ENCODE results near the gene TBC1D22A.
"Not testable (repeated sequence)": the region's sequence is repeated elsewhere in the genome, so short reads cannot be mapped to it uniquely, and the experiment has no call there.

TBC1D22A gene

DNA sequence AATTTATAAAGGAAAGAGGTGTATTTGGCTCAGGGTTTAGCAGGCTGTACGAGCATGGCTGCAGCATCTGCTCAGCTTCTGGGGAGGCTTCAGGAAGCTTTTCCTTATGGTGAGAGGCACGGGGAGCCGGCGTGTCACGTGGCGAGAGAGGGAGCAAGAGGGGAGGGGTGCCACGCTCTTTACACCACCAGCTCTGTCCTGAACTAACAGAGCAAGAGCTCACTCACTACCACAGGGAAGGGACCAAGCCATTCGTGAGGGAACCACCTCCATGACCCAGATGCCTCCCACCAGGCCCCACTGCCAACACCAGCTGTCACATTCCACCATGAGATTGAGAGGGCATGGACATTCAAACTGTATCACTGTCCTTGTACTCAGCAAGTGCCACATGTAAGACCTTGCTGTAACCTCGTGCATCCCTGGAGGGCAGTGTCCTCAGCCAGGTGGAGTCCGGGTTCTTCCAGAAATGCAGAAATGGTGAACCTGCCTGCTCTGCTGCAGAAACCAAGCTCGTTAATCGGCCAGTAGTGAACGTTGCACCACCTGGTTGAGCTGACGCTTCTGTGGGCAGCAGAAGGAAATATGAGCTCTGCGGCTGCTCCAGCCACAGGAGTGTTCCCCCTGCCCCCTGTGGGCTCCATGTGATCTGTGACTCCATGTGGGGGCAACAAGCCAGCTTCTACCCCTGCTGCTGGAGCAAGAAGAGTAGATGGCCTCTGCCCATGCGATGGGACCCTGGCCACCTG is 368.6 kb downstream of the TBC1D22A start:
- DNase-seq: no peak

DNA sequence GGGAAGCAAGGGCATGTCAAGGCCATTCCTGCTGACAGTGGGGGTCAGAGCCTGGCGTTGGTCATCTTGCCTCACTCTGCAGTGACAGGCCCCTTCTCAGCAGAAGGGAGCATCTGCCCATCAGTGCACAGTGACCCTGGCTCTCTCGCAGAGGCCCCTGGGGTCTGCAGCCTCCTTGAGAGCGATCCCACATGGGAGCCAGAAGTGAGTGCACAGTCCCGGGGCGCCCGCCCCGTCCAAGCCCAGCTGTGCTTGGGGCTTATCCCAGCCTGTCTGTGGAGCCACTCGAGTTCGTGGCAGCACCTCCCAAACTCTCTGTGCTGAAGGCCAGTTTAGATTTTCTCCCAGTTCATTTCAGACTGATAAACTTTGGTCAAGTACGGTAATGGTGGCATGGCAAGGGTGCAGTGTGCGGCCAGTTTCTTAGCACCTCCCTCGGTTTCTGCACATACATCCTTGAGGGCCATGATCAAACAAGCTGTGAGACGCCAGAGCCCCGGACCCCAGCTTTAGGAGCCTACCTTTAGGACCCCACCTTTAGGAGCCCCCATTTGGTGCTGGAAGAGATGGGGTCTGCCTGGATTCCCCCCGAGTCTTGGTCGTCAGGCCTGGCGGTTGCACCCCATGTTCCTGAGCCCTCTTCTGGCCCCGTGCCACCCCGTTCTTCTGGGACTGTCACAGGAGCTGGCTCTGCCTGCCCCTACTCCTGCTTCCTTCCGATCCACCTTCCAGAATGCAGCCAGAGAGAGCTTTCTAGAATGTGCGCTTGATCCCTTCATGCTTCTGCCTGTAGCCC is 369.4 kb downstream of the TBC1D22A start:
- DNase-seq: no peak

DNA sequence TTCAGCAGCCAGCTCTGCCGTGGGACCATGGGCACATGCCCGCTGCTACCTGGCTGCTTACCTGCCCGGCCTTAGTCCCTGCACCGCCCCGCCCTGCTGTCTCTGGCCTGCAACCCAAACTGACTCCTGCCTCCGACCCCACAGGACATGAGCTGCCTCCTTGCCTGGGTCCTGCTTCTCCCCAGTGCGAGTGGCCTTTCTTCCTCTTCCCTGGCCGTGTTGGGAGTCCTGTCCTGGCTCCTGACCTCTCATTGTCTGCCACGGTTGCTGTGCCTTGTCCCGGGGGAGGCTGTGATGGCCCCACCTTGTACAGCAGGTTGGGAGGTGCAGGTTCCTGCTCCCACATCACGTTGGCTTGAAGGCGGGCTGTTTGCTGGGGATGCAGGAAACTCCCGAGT is 370.0 kb downstream of the TBC1D22A start:
- no peak for DNase-seq

DNA sequence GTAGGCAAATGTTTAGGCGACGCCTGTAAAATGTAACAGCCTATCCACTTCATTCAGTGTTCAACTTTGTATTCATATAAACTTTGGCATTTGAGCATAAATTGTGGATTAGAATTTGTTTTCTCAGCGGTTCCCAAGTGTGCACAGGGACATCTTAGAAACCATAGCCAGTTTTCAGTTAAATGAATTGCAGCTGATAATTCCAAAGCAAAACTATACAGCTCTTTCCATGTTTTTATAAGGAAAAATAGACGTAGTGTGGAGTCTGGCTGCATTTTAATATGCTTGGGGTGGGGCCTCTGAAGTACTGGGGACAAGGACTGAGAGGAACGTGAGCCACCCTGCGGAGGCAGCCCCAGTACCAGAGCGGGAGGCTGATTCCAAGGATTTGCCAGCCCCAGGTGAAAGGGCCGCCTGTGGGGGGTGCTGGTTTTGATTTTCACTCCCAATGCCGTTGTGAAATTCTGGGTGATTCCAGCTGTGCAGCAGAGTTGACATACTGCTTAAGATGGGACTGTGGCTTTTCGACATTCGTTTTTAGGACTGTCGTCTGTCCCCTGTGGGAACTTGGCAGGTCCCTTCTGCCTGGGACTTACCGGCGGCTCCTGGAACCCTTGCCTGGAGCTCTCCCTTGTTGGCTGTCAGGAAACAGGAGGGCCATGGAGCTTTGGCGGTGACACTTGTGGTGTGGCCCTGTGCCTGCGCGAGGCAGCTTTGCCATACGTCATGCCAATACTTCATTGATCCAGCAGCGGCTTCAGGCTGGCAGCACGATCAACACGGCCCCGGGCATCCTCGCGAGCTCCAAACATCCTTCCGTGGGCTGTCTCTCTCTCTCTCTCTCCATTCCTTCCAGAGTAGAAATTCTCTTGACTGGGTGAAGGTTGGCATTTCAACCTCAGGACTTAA is 370.9 kb downstream of the TBC1D22A start:
- no peak for DNase-seq

DNA sequence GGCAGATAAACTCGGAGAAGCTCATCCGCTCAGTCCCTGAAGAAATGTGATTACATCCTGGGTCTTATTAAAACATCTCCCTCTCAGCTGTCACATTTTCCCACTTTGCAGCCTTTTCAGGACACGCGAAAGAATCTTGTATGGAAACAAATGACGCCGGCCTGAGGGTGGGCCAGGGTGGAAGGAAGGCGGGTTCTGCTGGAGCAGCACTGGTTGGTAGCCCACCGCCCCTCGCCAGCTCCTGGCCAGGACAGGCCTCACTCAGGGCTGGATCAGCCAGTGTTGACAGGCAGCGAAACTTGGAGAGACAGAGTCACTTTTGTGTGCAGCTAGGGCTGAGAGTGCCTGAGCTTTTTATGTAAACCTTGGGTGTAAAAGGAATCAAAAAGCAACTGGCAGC is 371.8 kb downstream of the TBC1D22A start:
- DNase-seq: no peak

DNA sequence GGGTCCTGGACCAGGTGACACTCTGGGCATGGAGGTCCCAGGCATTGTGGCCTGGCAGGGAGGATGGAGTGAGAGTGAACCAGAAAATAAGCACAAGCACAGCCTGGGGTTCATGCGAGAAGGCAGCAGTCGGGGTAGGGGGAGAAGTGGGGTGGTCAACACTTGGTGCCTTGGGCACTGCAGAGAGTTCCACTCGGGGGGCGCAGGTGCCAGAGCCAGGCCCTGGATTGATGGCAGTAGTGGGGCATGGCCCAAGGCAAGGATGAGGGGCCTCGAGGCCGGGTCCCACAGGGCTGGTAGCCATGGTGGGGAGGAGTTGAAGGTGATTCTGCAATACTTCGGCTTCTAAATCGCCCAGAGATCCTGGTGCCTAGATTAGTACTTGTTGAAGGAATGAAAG is 372.9 kb downstream of the TBC1D22A start:
- DNase-seq: no peak

DNA sequence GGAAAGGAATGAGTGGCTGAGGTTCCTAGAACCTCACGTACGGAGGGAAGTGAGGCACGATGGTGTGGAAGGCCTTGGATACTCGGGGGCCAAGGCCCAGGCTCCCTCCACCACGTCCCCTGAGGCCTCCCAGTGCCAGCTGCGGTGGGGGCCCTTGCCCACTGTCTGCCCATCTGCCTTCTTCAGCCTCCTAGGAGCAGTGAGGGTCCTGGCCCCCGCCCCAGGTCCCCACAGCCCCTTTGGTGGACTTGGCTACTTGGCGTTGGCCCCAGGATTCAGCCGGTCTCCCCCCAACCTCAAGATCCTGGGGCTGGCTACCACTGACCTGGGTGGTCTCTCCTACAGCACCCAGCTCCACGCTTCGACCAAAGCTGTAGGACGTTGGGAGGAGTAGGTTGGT is 373.6 kb downstream of the TBC1D22A start:
- DNase-seq: no peak

DNA sequence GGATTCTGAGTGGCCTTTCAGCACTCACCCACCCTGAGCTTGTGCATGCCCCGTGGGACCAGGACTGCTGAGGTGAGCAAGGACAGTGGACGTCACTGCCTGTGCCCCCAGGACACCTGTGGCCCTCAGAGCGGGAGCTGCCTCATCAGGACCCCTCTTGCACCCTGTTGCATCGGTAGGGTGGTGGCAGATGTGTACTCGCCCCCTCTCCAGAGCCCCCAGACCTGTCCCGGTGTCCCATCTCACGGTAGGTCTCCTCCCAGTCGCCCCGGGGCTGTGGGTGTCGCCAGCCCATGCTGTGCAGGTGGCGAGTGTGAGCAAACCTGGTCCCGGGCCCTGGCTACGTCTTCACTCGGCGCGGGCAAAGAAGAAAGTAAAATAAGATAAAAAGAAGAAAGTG is 374.2 kb downstream of the TBC1D22A start:
- no peak for DNase-seq

DNA sequence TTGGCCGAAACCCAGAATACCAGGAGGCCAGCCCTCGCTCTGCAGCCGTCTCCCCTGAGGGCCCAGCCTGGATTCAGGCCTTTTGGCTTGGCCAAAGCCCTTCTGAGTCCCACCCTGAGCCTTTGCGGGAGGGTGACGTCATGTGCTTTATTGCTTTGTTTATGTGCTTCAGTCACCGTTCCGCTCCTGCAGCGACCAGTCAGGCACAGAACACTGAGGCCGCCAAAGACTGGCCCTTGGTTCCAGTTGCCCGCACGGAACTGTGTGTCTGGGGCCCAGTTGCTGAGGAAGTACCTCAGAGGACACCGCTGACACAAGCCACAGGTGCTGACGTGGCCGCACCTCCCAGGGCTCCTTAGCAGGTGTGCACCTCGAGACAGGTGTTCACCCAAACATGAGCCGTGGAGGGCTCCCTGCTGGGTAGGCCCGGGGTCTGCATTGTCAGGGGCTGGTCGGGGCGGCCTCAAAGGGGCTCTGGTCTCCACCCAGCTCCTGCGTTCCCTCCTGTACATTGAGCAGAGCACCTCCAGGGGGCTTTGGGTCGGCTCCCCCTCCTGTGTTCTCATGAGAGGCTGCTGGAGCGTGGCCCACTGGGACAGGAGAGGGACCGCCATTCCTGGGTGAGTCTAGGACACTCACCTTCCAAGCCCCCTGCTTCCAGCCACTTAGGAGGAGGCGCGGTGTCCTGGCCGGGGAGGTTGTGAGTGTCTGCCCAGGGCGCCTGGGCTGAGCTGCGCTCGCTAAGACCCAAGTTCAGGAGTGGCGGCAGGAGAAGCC is 376.8 kb downstream of the TBC1D22A start:
- no peak for DNase-seq

DNA sequence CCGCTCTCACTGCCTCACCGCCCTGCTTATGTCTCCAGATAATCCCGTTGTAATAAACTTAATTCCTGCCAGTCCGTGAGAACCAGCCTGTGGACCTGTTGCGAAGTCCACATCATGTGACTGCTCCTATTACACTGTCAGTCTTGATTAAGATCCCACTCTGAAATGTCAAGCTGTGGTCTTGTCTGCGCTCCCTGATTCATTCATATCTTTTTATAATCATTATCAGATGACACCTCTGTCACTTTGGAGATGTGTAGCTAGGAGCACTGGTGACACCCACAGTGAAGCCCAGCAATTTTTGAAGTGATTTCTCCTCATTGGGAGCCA is 377.3 kb downstream of the TBC1D22A start:
- no peak for DNase-seq

DNA sequence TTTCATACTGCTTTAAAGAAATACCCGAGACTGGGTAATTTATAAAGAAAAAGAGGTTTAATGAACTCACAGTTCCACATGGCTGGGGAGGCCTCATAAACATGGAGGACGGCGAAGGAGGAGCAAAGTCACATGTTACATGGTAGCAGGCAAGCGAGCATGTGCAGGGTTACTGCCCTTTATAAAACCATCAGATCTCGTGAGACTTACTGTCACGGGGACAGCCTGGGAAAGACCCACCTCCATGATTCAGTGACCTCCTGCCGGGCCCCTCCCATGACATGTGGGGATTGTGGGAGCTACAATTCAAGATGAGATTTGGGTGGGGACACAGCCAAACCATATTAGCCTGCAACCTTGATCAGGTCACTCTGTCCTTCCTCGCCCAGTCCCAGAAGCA is 378.5 kb downstream of the TBC1D22A start:
- not testable (repeated sequence) for DNase-seq

DNA sequence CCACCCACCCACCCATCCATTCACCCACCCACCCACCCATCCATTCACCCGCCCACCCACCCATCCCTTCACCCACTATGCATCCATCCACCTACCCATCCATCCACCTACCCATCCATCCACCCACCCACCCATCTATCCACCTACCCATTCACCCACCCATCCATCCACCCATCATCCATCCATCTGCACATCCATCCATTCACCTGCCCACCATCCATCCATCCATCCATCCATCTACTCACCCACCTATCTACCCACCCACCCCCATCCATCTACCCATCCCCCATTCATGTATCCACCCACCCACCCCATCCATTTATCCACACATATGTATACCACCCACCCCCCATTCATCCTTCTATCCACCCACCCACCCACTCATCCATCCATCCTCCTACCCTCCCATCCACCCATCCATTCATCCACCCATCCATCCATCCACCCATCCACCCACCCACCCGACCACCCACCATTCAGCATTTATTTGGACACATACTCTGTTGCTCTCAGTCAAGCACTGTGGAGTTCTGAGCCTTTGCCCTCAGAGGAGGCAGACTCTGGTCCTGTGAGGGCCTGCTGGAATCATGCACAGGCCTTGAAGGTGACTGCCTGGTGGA is 380.1 kb downstream of the TBC1D22A start:
- no peak for DNase-seq

DNA sequence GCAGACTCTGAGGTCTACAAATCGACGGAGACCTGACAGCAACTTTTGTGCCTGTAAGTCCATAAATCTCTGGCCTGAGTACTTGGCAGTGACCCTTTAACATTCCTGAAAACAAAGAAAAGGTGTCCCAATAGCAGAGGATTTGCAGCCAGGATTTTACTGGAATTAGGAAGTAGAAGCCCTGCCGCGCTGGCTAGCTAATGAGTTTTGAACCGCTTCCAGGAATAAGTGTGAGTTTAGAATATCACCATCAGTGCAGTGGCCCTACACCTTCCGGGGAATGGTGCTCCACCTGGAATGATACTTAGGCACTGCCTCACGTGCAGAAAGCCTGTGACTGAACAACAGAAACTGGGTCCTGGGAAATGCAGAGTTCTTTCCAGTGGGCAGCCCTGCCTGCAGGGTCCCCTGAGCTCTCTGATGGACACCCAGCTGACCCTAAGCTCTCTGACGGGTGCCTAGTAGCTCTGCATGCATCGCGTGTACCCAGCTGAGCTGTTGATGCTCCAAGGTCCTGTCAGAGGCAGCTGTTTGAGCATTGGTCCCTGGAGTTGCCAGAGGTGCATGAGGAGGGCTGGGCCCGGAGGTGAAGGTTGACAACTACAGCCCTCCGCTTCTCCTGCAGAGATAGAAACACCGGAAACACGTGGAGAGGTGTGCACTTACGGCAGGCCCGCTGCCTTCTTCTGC is 380.9 kb downstream of the TBC1D22A start:
- no peak for DNase-seq

DNA sequence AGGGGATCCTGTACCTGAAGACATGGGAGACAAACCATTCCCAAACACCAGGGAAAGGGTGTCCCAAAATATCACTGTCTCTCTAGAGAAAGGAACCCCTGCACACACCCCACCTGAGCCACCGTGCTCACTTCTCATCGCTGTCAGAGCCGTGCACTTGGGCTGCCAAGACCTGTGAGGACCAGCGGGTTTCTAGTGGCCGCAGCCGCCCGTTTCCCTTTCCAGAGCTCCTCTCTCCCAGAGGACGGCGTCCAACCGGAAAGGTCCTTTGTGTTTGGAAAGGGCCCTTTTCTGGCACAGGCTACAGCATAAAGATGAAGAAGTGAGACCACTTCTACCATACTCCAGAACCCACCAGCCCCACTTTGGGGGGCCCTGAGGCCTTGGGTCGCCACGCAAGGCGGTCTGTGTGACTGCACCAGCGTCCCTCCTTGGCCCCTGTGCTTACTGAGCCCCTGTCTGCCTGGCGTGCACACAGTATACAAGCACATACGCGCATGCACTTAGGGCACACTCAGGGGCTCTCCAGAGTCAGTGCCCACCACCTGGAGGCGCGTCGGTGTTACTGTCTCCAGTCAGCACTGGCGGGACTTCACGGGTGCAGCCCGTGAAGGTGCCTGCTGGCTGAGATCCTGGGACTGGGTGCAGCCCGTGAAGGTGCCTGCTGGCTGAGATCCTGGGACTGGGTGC is 381.8 kb downstream of the TBC1D22A start:
- DNase-seq: no peak

DNA sequence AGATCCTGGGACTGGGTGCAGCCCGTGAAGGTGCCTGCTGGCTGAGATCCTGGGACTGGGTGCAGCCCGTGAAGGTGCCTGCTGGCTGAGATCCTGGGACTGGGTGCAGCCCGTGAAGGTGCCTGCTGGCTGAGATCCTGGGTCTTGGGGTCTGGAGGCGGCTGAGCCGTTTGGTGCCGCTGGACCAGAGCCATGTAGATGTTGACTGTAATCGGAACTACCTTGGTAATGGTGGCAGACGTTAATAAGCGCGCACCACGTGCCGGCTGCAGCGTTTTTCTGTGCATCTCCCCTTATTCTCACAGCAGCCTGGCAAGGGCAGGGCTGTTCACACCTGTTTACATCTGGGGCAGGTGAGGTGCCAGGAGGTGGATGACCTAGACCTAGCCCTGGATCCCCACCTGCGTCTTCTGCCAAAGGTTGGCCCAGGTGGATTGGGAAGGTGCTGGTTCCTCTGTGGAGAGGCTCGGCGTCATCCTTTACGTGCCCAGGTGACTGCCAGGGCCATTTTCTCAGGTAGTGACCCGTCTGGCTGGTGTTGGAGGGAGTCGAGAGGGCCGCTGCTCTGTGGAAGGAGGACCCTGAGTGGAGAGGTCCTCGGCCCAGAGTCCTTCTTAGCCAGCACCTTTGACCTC is 382.5 kb downstream of the TBC1D22A start:
- DNase-seq: no peak

DNA sequence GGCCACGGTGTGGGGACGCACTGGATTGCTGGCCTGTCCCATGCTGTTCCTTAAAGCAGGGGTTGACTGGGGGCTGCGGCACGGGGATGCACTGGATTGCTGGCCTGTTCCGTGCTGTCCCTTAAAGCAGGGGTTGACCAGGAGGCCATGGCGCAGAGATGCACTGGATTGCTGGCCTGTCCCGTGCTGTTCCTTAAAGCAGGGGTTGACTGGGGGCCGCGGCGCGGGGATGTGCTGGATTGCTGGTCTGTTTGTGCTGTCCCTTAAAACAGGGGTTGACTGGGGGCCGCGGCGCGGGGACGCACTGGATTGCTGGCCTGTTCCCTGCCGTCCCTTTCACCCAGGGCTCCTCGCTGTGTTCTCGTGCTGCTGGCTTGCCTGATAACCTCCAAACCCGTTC is 383.4 kb downstream of the TBC1D22A start:
- no peak for DNase-seq

DNA sequence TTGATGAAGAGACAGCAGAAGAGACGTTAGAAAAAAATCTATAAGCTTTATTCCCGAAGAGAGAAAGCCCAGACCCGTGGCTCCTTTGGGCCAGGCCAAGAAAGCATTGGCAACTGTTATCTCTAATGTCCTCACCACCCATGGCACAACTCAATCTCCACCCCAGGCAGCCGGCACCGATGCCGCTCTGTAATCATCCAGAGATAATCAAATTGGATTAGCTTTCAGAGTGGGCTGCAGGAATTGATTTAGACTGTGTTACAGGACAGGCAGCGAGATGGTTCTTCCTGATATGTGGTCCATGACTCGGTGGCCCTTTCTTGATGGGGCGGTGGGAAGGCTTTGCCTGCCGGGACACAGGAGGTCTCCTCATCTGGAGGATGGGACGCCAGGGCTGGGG is 383.9 kb downstream of the TBC1D22A start:
- DNase-seq: no peak

DNA sequence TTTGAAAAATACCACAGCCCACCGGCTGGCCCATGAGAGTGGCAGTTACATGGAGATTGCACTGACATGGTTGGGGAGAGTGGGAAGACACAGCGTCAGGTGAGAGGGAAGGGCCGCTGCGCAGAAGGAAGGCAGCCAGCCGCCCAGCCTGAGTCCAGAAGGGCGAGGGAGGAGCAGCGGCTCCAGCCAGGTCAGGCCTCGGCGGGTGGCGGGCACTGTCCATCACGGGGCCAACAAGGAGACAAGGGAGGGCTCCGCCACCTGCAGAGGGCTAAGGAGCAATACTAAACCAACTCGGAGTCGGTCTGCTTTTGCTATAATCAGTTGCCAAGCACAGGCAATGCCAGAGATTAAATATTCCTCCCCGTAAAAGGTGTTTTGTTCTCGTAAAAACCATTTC is 384.5 kb downstream of the TBC1D22A start:
- DNase-seq: no peak

DNA sequence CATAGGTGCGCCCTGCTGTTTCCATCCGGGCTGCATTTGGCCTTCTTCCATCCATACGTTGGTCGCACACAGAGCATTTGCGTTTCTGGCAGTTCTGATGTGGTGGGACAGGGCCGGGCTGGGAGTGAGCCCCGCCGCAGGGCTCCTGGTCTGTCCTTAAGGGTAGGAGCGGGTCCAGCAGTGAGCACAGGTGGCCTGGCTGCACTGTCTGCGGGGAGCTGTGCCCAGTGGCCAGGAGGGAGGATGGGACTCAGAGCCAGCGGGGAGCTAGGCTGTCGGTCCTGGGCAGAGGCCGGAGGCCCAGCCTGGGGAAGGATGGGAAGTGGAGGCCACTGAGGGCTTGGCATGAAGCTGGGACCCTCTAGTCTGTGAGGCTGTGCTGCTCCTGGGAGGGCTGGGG is 385.1 kb downstream of the TBC1D22A start:
- no peak for DNase-seq

DNA sequence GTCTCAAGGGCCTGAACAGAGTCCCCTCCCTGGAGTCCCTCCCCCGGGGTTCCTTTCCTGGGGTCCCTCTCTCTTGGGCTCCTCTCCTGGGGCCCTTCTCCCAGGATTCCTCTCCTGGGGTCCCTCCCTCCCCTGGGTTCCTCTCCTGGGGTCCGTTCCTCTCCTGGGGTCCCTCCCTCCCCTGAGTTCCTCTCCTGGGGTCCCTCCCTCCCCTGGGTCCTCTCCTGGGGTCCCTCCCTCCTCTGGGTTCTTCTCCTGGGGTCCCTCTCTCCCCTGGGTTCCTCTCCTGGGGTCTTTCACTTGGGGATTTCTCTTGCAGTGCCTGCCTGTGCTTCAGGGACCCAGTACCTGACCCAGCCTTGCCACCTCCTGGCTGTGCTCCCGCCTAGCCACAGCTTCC is 386.1 kb downstream of the TBC1D22A start:
- no peak for DNase-seq
